Stimulated activated CD8-positive, alpha-beta memory T cell treated with anti-CD3 and anti-CD28 coated beads, Interleukin-7, amount 100 ng/mL, for 1 hour (primary cell): ENCODE data around the gene ARPIN.
"Not testable (repeated sequence)": the region's sequence is repeated elsewhere in the genome, so short reads cannot be mapped to it uniquely, and the experiment has no call there.

ENCODE experiments used
- DNase-seq, 2 donors: peaks; one replicate each; pipeline ENCODE4 v3.0.0-alpha.2; 2020; ENCODE audit warnings: low read depth in 2 of 2

The ARPIN gene

GRCh38 chr15:89912674-89913396 lies at the start of gene ARPIN:
TSS of gene ARPIN (minus strand) at chr15:89912952. CDS start at chr15:89912835, 117 bp downstream.
- no peak for DNase-seq

- DNase-seq = no peak
Measured at GRCh38 chr15:89958107-89958805, 45.5 kb upstream of the ARPIN start.

- DNase-seq = not testable (repeated sequence)
Measured at GRCh38 chr15:89955449-89955998, 42.8 kb upstream of the ARPIN start.

- no peak for DNase-seq
Measured at GRCh38 chr15:89954541-89954940, 41.8 kb upstream of the ARPIN start.

- DNase-seq = no peak
Measured at GRCh38 chr15:89948796-89949195, 36.0 kb upstream of the ARPIN start.

- no peak for DNase-seq
Measured at GRCh38 chr15:89947385-89947784, 34.6 kb upstream of the ARPIN start.

- no peak for DNase-seq
Measured at GRCh38 chr15:89946681-89947299, 34.0 kb upstream of the ARPIN start.

- not testable (repeated sequence) for DNase-seq
Measured at GRCh38 chr15:89943721-89944120, 31.0 kb upstream of the ARPIN start.

- no peak for DNase-seq
Measured at GRCh38 chr15:89939910-89940309, 27.2 kb upstream of the ARPIN start.

GRCh38 chr15:89939377-89939776 lies 26.6 kb upstream of the ARPIN start:
- not testable (repeated sequence) for DNase-seq

- no peak for DNase-seq
Measured at GRCh38 chr15:89937365-89938350, 24.9 kb upstream of the ARPIN start.

- DNase-seq = no peak
Measured at GRCh38 chr15:89936786-89937265, 24.1 kb upstream of the ARPIN start.

- no peak for DNase-seq
Measured at GRCh38 chr15:89936051-89936785, 23.5 kb upstream of the ARPIN start.

GRCh38 chr15:89932880-89933279 lies 20.1 kb upstream of the ARPIN start:
- DNase-seq = no peak

- DNase-seq = no peak
Measured at GRCh38 chr15:89928421-89928820, 15.7 kb upstream of the ARPIN start.

- DNase-seq = no peak
Measured at GRCh38 chr15:89926158-89926557, 13.4 kb upstream of the ARPIN start.

GRCh38 chr15:89917442-89918101 lies 4.8 kb upstream of the ARPIN start:
- no peak for DNase-seq

- no peak for DNase-seq
Measured at GRCh38 chr15:89916660-89917059, 3.9 kb upstream of the ARPIN start.

GRCh38 chr15:89912145-89912673 lies 543 bp downstream of the ARPIN start:
- no peak for DNase-seq
